OCI-LY7 (cell line): Measurements from ENCODE around the gene SLC45A1. TPM values are rescaled to one million over a fixed set of nuclear protein-coding genes. Genes with fewer than 3 reads are reported as not detected.

Experiments used
- BruUV-seq: library from RNA; stranded (reverse); fragments of 400-500 nt; replicated peaks from 2 replicates; lab custom pipeline; 2021; lab: Mats Ljungman, UMichigan
- CTCF ChIA-PET: fragments of 300-600 bp; sonication (Branson Sonifier 250); formaldehyde crosslinking; loops from one replicate; lab custom pipeline; 2022; ENCODE audit warnings: antibody characterized with exemption; ENCODE audit not compliant: unreplicated experiment; lab: Charles Lee
- POLR2A ChIA-PET: fragments of 300-600 bp; sonication (Branson Sonifier 250); formaldehyde crosslinking; loops from one replicate; lab custom pipeline; 2022; ENCODE audit warnings: antibody characterized with exemption; lab: Charles Lee
- DNase-seq: peaks from one replicate; pipeline ENCODE4 v3.0.0-alpha.2; 2015; ENCODE audit warnings: low spot score
- H2AFZ ChIP-seq: fragments of 200-600 bp; sonication (generic), shearing (Covaris generic); 2 replicates; pipeline ENCODE4 v1.6.1; 2014; ENCODE audit warnings: mild to moderate bottlenecking, antibody characterized with exemption, low read length, moderate library complexity
- H3K27ac ChIP-seq: fragments of 200-600 bp; sonication (generic); 2 replicates; pipeline ENCODE4 v1.5.1; 2014; ENCODE audit warnings: mixed run types, low read depth, mild to moderate bottlenecking, moderate library complexity, low read length, inconsistent platforms; ENCODE audit not compliant: poor library complexity, severe bottlenecking
- H3K36me3 ChIP-seq: fragments of 200-600 bp; sonication (generic); 2 replicates; pipeline ENCODE4 v1.6.1; 2014; ENCODE audit warnings: mild to moderate bottlenecking, antibody characterized with exemption, low read length, moderate library complexity, mixed read lengths; ENCODE audit not compliant: insufficient read depth
- H3K4me1 ChIP-seq: fragments of 200-600 bp; sonication (generic); 2 replicates; pipeline ENCODE4 v1.5.1; 2014; ENCODE audit warnings: mild to moderate bottlenecking, low read length; ENCODE audit not compliant: insufficient read depth, poor library complexity, severe bottlenecking
- H3K4me2 ChIP-seq: fragments of 200-600 bp; sonication (generic); 2 replicates; pipeline ENCODE4 v1.6.1; 2014; ENCODE audit warnings: mild to moderate bottlenecking, low read length
- H3K4me3 ChIP-seq: fragments of 200-600 bp; sonication (generic); 2 replicates; pipeline ENCODE4 v1.5.1; 2014; ENCODE audit warnings: mild to moderate bottlenecking, low read depth, low read length; ENCODE audit not compliant: poor library complexity, severe bottlenecking
- H3K79me2 ChIP-seq: fragments of 200-600 bp; sonication (generic); 2 replicates; pipeline ENCODE4 v1.6.1; 2016; ENCODE audit warnings: low read depth, mild to moderate bottlenecking, low read length, moderate library complexity, mixed read lengths; ENCODE audit not compliant: insufficient read depth
- H3K9me2 ChIP-seq: fragments of 200-600 bp; sonication (generic); 2 replicates; pipeline ENCODE4 v1.6.1; 2016; ENCODE audit warnings: mild to moderate bottlenecking, low read length, mixed read lengths; ENCODE audit not compliant: insufficient read depth
- H3K9me3 ChIP-seq: fragments of 200-600 bp; sonication (generic); 2 replicates; pipeline ENCODE4 v1.6.1; 2014; ENCODE audit warnings: mild to moderate bottlenecking, mixed run types, low read length, mixed read lengths
- H4K20me1 ChIP-seq: fragments of 200-600 bp; sonication (generic); 2 replicates; pipeline ENCODE4 v1.6.1; 2014; ENCODE audit warnings: mild to moderate bottlenecking, antibody characterized with exemption, low read length, moderate library complexity, mixed read lengths; ENCODE audit not compliant: insufficient read depth
- EZH2phosphoT487 ChIP-seq: fragments of 200-600 bp; sonication (generic); IDR thresholded peaks from 2 replicates; pipeline ENCODE4 v1.6.1; 2018; ENCODE audit warnings: low read depth, borderline replicate concordance, mild to moderate bottlenecking, mixed run types, antibody characterized with exemption, low read length, moderate library complexity, mixed read lengths
- intact Hi-C: fragments of 100-400 bp; cut with micrococcal nuclease; formaldehyde crosslinking; loops from one replicate; pipeline ENCODE4 v1.10.0; 2022; ENCODE audit not compliant: unreplicated experiment
- small RNA-seq: library from RNA; depleted of rRNA; stranded (forward); fragments of <200 nt; gene quantifications from one replicate; pipeline ENCODE3, GENCODE V24; 2014
- total RNA-seq, 2 experiments: library from RNA; depleted of rRNA in 1 of 2; stranded (reverse); fragments of >200 nt in 1 of 2; shearing (Covaris generic) in 1 of 2; gene quantifications; 2 replicates each; pipeline ENCODE4 v1.2.3, GENCODE V29; 2014 to 2022
- TF ChIP-seq, protein P1 (sequence below): fragments of 200-600 bp; sonication (generic); conservative IDR thresholded peaks from 2 replicates; pipeline ENCODE4 v1.5.1; 2014; ENCODE audit warnings: mild to moderate bottlenecking, antibody characterized with exemption, low read length, moderate library complexity, mixed read lengths

SLC45A1 gene
- total RNA-seq, 2 experiments from 2014 or later = not detected

DNA sequence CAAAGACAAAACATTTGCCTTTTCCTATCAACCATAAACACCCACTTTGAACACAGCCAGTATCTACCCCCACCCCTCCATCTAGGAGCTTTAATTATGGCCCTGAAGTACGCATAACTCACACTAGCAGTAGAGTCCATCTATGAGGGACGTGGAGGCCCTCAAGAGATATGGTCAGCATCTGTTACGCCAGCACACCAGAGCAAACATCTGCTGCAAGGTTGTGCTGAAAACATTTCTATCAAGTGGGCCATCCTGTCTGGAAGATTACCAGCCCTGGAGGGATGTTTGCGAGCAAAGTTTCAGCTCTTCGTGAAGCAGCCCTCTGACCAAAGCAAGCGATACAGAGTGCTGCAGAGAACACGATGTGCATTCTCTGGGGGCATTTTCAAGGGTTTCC is 74.6 kb downstream of the SLC45A1 start:
- intact Hi-C loops = no loop called here

More for the DNA sequence above, 74.6 kb downstream of the SLC45A1 start:
- Histone ChIP-seq H3K36me3 (peaks cover 98% of the 10 kb centered on the region), H3K79me2 (peaks cover 98% of the 10 kb centered on the region), H3K4me3 (no peak overlapping the region), H4K20me1 (peaks cover 55% of the 10 kb centered on the region), H3K4me1 (peaks cover 48% of the 10 kb centered on the region), H3K4me2 (no peak overlapping the region), H3K9me2 (no peaks in the 10 kb centered on the region), H3K9me3 (no peaks in the 10 kb centered on the region), H2AFZ (no peak overlapping the region), H3K27ac (no peak overlapping the region)
- CTCF ChIA-PET = no interaction called here
- no peak for DNase-seq
- BruUV-seq = no TSS peak
- POLR2A ChIA-PET = no interaction called here
- TF ChIP-seq, protein P1, sequence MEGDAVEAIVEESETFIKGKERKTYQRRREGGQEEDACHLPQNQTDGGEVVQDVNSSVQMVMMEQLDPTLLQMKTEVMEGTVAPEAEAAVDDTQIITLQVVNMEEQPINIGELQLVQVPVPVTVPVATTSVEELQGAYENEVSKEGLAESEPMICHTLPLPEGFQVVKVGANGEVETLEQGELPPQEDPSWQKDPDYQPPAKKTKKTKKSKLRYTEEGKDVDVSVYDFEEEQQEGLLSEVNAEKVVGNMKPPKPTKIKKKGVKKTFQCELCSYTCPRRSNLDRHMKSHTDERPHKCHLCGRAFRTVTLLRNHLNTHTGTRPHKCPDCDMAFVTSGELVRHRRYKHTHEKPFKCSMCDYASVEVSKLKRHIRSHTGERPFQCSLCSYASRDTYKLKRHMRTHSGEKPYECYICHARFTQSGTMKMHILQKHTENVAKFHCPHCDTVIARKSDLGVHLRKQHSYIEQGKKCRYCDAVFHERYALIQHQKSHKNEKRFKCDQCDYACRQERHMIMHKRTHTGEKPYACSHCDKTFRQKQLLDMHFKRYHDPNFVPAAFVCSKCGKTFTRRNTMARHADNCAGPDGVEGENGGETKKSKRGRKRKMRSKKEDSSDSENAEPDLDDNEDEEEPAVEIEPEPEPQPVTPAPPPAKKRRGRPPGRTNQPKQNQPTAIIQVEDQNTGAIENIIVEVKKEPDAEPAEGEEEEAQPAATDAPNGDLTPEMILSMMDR = no peak
- TF ChIP-seq EZH2phosphoT487 = no peak

Small RNA genes lying within 50 kb of the gene (small RNA-seq; reads per million reads assigned to genes)
- not detected for gene RF00019
- gene RNU6-991P = not detected
